HepG2 (cell line): ENCODE results near the gene JAM2. TPM values are rescaled to one million over a fixed set of nuclear protein-coding genes. Genes with fewer than 3 reads are reported as not detected.

ENCODE experiments used
- ATAC-seq: fragments of 200-7000 bp; cut with Tn5 transposase; 3 replicates; pipeline ENCODE4 v1.9.1; 2020; ENCODE audit warnings: mild to moderate bottlenecking, moderate library complexity
- BruUV-seq: library from RNA; stranded (reverse); fragments of 400-500 nt; replicated peaks from 2 replicates; lab custom pipeline; 2021; lab: Mats Ljungman, UMichigan
- CTCF ChIA-PET: fragments of 300-600 bp; formaldehyde crosslinking; extraction: SDS; loops from one replicate; lab custom pipeline; 2021; ENCODE audit warnings: low total read pairs, inconsistent platforms, low intra/inter-chr PET ratio; lab: Yijun Ruan, JAX
- POLR2A ChIA-PET: fragments of 350-600 bp; sonication (Branson Sonifier 250); formaldehyde crosslinking; loops from one replicate; lab custom pipeline; 2020; ENCODE audit warnings: antibody characterized with exemption, inconsistent platforms; lab: Yijun Ruan, JAX
- DNase-seq: peaks from one replicate; pipeline ENCODE4 v3.0.0-alpha.2; 2015; ENCODE audit warnings: low spot score
- FAIRE-seq: peaks from 3 replicates; lab custom pipeline; 2011; peaks lifted over from hg19 to GRCh38; lab: Jason Lieb, UNC
- H2AFZ ChIP-seq: one replicate; pipeline ENCODE4 v1.6.1; 2011; ENCODE audit warnings: low read length, inconsistent platforms
- H3K27ac ChIP-seq: fragments of 300-600 bp; 3 replicates; pipeline ENCODE4 v1.8.0; 2011; ENCODE audit warnings: mixed run types, mild to moderate bottlenecking, mixed read lengths, low read length, inconsistent platforms; ENCODE audit not compliant: insufficient read depth; ENCODE audit errors: extremely low read length
- H3K27me3 ChIP-seq, 2 experiments: fragments of 200-600 bp in 1 of 2; 2 replicates in 1 of 2; 3 replicates in 1 of 2; pipeline versions ENCODE4 v1.6.0 to v1.8.0; 2011; ENCODE audit warnings: low read length in 2 of 2, mild to moderate bottlenecking in 2 of 2, moderate library complexity in 2 of 2, inconsistent platforms in 1 of 2; ENCODE audit not compliant: insufficient read depth in 2 of 2, control insufficient read depth in 1 of 2
- H3K36me3 ChIP-seq, 2 experiments: fragments of 200-600 bp in 1 of 2; replicated peaks in 1 of 2; 2 replicates in 1 of 2; 3 replicates in 1 of 2; pipeline versions ENCODE4 v1.5.1 to v1.8.0; 2011; ENCODE audit warnings: low read length in 2 of 2, inconsistent platforms in 1 of 2; ENCODE audit not compliant: insufficient read depth in 2 of 2, control insufficient read depth in 1 of 2
- H3K4me1 ChIP-seq: 2 replicates; pipeline ENCODE4 v1.5.1; 2012; ENCODE audit warnings: low read length, inconsistent platforms; ENCODE audit not compliant: insufficient read depth
- H3K4me2 ChIP-seq: 2 replicates; pipeline ENCODE4 v1.6.0; 2011; ENCODE audit warnings: low read depth, low read length, inconsistent platforms
- H3K4me3 ChIP-seq, 3 experiments: fragments of 200-600 bp in 1 of 3; sonication (generic), shearing (Covaris generic) in 1 of 3; replicated peaks in 1 of 3; 2 replicates each; pipeline ENCODE4 v1.5.1; 2011 to 2016; ENCODE audit warnings: low read length in 3 of 3, inconsistent platforms in 2 of 3, low read depth in 2 of 3, mild to moderate bottlenecking in 2 of 3, control low read depth in 1 of 3, mixed read lengths in 1 of 3; ENCODE audit not compliant: insufficient read depth in 1 of 3
- H3K79me2 ChIP-seq: one replicate; pipeline ENCODE4 v1.6.1; 2011; ENCODE audit warnings: low read length, inconsistent platforms; ENCODE audit not compliant: insufficient read depth
- H3K9ac ChIP-seq: 2 replicates; pipeline ENCODE4 v1.6.0; 2011; ENCODE audit warnings: mild to moderate bottlenecking, low read depth, low read length, inconsistent platforms; ENCODE audit not compliant: insufficient read depth
- H3K9me3 ChIP-seq: 2 replicates; pipeline ENCODE4 v1.5.1; 2012; ENCODE audit warnings: mild to moderate bottlenecking, low read length
- H4K20me1 ChIP-seq: 2 replicates; pipeline ENCODE4 v1.6.0; 2011; ENCODE audit warnings: inconsistent platforms, mild to moderate bottlenecking, low read length, moderate library complexity; ENCODE audit not compliant: insufficient read depth
- HDAC2 ChIP-seq: sonication (generic); formaldehyde crosslinking; IDR thresholded peaks from 2 replicates; pipeline ENCODE4 v1.4.0; 2020; ENCODE audit warnings: missing genetic modification reagents
- KMT2A ChIP-seq: sonication (generic); formaldehyde crosslinking; IDR thresholded peaks from 2 replicates; pipeline ENCODE4 v1.4.0; 2020; ENCODE audit warnings: missing genetic modification reagents
- MAF1 ChIP-seq: sonication (generic); formaldehyde crosslinking; IDR thresholded peaks from 2 replicates; pipeline ENCODE4 v1.5.0; 2020; ENCODE audit warnings: missing genetic modification reagents, borderline replicate concordance
- POGZ ChIP-seq: sonication (generic); formaldehyde crosslinking; IDR thresholded peaks from 2 replicates; pipeline ENCODE4 v1.4.0; 2020; ENCODE audit warnings: mild to moderate bottlenecking, missing genetic modification reagents
- SETDB1 ChIP-seq: sonication (generic); formaldehyde crosslinking; IDR thresholded peaks from 2 replicates; pipeline ENCODE4 v1.5.1; 2020; ENCODE audit warnings: missing genetic modification reagents, mild to moderate bottlenecking, borderline replicate concordance
- SMARCE1 ChIP-seq: fragments of 450-650 bp; IDR thresholded peaks from 2 replicates; pipeline ENCODE4 v1.6.1; 2017; ENCODE audit warnings: borderline replicate concordance
- TOPORS ChIP-seq: sonication (generic); formaldehyde crosslinking; IDR thresholded peaks from 2 replicates; pipeline ENCODE4 v1.8.0; 2023; ENCODE audit warnings: mild to moderate bottlenecking, missing genetic modification reagents
- ZEB1 ChIP-seq: IDR thresholded peaks from 2 replicates; pipeline ENCODE4 v1.6.1; 2012; ENCODE audit warnings: mild to moderate bottlenecking, low read depth, inconsistent platforms; ENCODE audit not compliant: insufficient replicate concordance
- ZFP36L1 ChIP-seq: sonication (generic); formaldehyde crosslinking; IDR thresholded peaks from 2 replicates; pipeline ENCODE4 v1.8.0; 2022; ENCODE audit warnings: mild to moderate bottlenecking, missing genetic modification reagents, moderate library complexity
- ZNF572 ChIP-seq: sonication (generic); formaldehyde crosslinking; IDR thresholded peaks from 2 replicates; pipeline ENCODE4 v1.5.1; 2020; ENCODE audit warnings: mild to moderate bottlenecking, missing genetic modification reagents
- ZNF816 ChIP-seq: sonication (generic); formaldehyde crosslinking; IDR thresholded peaks from 2 replicates; pipeline ENCODE4 v1.8.0; 2022; ENCODE audit warnings: missing genetic modification reagents, mild to moderate bottlenecking, borderline replicate concordance
- WGBS: methylation state at CpG from one replicate; pipeline ENCODE4 v1.1.6; 2017; ENCODE audit warnings: low lambda C conversion rate; 5-methylcytosine and 5-hydroxymethylcytosine counted together
- in situ Hi-C: cut with HindIII; loops from 2 replicates; pipeline ENCODE4 v1.10.0; 2017; ENCODE audit warnings: low pct_unique_long_range_greater_than_20kb; ENCODE audit not compliant: extremely low pct_ligation_motif_present
- intact Hi-C: fragments of 100-400 bp; cut with micrococcal nuclease; formaldehyde crosslinking; loops from one replicate; pipeline ENCODE4 v1.10.0; 2022; ENCODE audit not compliant: unreplicated experiment
- polyA plus RNA-seq, 8 experiments: library from polyadenylated mRNA; depleted of rRNA in 3 of 8; stranded (reverse) in 7 of 8; unstranded in 1 of 8; fragments of >200 nt; fragmentation: Illumina TruSeq in 4 of 8; extraction: Trizol in 4 of 8; gene quantifications; 2 replicates each; pipeline versions ENCODE4 v1.2.1 to v1.2.3, GENCODE V29; 2011 to 2016; ENCODE audit warnings: low read depth in 4 of 8, missing spikeins in 1 of 8, mixed read lengths in 1 of 8; ENCODE audit not compliant: insufficient read depth in 1 of 8
- total RNA-seq, 5 experiments: library from RNA; depleted of rRNA; stranded (reverse); fragments of >200 nt; fragmentation: Illumina TruSeq; extraction: Trizol; gene quantifications; 2 replicates each; pipeline ENCODE4 v1.2.3, GENCODE V29; 2016; ENCODE audit warnings: low read depth in 1 of 5
- TF ChIP-seq, protein P1 (sequence below): sonication (generic); formaldehyde crosslinking; conservative IDR thresholded peaks from 2 replicates; pipeline ENCODE4 v1.5.0; 2020; ENCODE audit warnings: missing genetic modification reagents
- TF ChIP-seq, protein P2 (sequence below): sonication (generic); formaldehyde crosslinking; IDR thresholded peaks from 2 replicates; pipeline ENCODE4 v1.4.0; 2020; ENCODE audit warnings: missing genetic modification reagents, borderline replicate concordance
- TF ChIP-seq, protein P3 (sequence below), 2 experiments: fragments of 450-650 bp in 1 of 2; sonication (generic) in 1 of 2; formaldehyde crosslinking; IDR thresholded peaks; 2 replicates each; pipeline versions ENCODE4 v1.5.0 to v1.8.0; 2020 to 2022; ENCODE audit warnings: mild to moderate bottlenecking in 1 of 2, missing genetic modification reagents in 1 of 2
- TF ChIP-seq, protein P4 (sequence below): sonication (generic); formaldehyde crosslinking; IDR thresholded peaks from 2 replicates; pipeline ENCODE4 v1.5.0; 2020; ENCODE audit warnings: mild to moderate bottlenecking, missing genetic modification reagents, borderline replicate concordance

Gene JAM2
- total and polyA plus RNA-seq, 2 of the 13 experiments (the other 11 are each of a cell fraction or from before 2014, with no cell fraction given): 0.07 TPM; not detected in 1

DNA sequence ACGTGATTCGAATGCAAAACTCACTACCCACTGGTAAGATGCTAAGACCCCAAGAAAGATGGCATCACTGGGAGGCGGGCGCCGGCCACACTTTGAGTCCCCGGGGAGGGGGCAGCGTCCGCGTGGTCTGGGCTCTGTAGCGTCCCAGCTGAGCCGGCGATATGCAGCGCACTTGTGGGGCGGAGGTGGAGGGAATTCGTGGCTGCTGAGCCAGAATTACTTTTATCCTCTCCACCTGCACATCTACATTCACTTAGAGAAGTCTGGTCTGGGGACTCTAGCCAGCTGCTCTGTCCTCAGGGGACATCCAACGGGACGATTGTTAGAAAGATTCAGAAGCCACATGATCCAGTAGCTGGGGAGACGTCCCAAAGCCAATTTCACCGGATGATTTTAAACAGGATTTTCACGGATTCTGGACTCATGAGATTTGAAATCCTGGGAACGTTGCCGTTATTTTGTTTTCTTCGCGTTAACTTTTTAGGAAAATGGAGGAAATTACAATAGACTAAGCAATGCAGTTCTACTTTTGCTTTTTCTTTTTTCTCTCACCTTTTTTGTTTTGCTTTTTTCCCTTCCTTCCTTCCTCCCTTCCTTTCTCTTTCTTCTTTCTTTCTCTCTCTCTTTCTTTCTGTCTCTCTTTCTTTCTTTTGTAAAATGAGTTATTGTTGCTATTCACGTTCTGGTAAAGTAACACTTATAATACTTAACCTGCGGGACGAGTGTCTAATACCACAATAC, 1.3 kb downstream of the JAM2 start:
- H3K27ac ChIP-seq: no peak overlapping the region
- CTCF ChIA-PET: interaction anchor here (1.6 kb wide), 1 partner anchor 32 kb away, joined by 4 read pairs; no protein-coding TSS in a partner anchor
- no peaks in the 10 kb centered on the region for H3K36me3 ChIP-seq
- in situ Hi-C loops (no loop called here), intact Hi-C loops (loop anchor here (5.0 kb wide), 1 partner anchor 373 kb away; no protein-coding TSS in a partner anchor)
- POLR2A ChIA-PET: no interaction called here
- no peaks in the 10 kb centered on the region for H4K20me1 ChIP-seq
- peak overlapping the region; percentile 66 for H3K4me2 ChIP-seq
- H3K4me3 ChIP-seq: peak overlapping the region in 1 of 3 experiments; percentile 71; a peak in 1 of 6 replicates
- peak; percentile 64 for ATAC-seq
- peaks cover 8% of the 10 kb centered on the region; the same call in 1 of the 2 replicates for H3K4me1 ChIP-seq
- BruUV-seq: no TSS peak
- H3K9me3 ChIP-seq: no peaks in the 10 kb centered on the region
- no peak overlapping the region for H3K9ac ChIP-seq
- H3K79me2 ChIP-seq: no peaks in the 10 kb centered on the region
- no peak for FAIRE-seq
- no peak for DNase-seq
- 22% methylated on average over 14 of the region's 27 CpGs for WGBS
- peaks cover 0 to 33% of the 10 kb centered on the region in 2 experiments; a peak in 2 of 5 replicates for H3K27me3 ChIP-seq
- H2AFZ ChIP-seq: no peak overlapping the region
- TF ChIP-seq SMARCE1: no peak
- no peak for TF ChIP-seq ZNF816 (CRISPR knock-in tag)
- no peak for TF ChIP-seq ZFP36L1
- no peak for TF ChIP-seq TOPORS (CRISPR knock-in tag)
- TF ChIP-seq POGZ (CRISPR knock-in tag): no peak
- TF ChIP-seq KMT2A (CRISPR knock-in tag): no peak
- TF ChIP-seq ZNF572 (CRISPR knock-in tag): no peak
- TF ChIP-seq MAF1 (CRISPR knock-in tag): no peak
- no peak for TF ChIP-seq ZEB1
- TF ChIP-seq, protein P1, sequence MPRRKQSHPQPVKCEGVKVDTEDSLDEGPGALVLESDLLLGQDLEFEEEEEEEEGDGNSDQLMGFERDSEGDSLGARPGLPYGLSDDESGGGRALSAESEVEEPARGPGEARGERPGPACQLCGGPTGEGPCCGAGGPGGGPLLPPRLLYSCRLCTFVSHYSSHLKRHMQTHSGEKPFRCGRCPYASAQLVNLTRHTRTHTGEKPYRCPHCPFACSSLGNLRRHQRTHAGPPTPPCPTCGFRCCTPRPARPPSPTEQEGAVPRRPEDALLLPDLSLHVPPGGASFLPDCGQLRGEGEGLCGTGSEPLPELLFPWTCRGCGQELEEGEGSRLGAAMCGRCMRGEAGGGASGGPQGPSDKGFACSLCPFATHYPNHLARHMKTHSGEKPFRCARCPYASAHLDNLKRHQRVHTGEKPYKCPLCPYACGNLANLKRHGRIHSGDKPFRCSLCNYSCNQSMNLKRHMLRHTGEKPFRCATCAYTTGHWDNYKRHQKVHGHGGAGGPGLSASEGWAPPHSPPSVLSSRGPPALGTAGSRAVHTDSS: no peak
- TF ChIP-seq, protein P2, sequence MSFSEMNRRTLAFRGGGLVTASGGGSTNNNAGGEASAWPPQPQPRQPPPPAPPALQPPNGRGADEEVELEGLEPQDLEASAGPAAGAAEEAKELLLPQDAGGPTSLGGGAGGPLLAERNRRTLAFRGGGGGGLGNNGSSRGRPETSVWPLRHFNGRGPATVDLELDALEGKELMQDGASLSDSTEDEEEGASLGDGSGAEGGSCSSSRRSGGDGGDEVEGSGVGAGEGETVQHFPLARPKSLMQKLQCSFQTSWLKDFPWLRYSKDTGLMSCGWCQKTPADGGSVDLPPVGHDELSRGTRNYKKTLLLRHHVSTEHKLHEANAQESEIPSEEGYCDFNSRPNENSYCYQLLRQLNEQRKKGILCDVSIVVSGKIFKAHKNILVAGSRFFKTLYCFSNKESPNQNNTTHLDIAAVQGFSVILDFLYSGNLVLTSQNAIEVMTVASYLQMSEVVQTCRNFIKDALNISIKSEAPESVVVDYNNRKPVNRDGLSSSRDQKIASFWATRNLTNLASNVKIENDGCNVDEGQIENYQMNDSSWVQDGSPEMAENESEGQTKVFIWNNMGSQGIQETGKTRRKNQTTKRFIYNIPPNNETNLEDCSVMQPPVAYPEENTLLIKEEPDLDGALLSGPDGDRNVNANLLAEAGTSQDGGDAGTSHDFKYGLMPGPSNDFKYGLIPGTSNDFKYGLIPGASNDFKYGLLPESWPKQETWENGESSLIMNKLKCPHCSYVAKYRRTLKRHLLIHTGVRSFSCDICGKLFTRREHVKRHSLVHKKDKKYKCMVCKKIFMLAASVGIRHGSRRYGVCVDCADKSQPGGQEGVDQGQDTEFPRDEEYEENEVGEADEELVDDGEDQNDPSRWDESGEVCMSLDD (CRISPR knock-in tag): no peak
- TF ChIP-seq HDAC2: no peak
- no peak for TF ChIP-seq SETDB1 (CRISPR knock-in tag)
- TF ChIP-seq, protein P3, sequence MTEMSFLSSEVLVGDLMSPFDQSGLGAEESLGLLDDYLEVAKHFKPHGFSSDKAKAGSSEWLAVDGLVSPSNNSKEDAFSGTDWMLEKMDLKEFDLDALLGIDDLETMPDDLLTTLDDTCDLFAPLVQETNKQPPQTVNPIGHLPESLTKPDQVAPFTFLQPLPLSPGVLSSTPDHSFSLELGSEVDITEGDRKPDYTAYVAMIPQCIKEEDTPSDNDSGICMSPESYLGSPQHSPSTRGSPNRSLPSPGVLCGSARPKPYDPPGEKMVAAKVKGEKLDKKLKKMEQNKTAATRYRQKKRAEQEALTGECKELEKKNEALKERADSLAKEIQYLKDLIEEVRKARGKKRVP (CRISPR knock-in tag; IDR thresholded peaks at IDR 0.05): no peak
- TF ChIP-seq, protein P4, sequence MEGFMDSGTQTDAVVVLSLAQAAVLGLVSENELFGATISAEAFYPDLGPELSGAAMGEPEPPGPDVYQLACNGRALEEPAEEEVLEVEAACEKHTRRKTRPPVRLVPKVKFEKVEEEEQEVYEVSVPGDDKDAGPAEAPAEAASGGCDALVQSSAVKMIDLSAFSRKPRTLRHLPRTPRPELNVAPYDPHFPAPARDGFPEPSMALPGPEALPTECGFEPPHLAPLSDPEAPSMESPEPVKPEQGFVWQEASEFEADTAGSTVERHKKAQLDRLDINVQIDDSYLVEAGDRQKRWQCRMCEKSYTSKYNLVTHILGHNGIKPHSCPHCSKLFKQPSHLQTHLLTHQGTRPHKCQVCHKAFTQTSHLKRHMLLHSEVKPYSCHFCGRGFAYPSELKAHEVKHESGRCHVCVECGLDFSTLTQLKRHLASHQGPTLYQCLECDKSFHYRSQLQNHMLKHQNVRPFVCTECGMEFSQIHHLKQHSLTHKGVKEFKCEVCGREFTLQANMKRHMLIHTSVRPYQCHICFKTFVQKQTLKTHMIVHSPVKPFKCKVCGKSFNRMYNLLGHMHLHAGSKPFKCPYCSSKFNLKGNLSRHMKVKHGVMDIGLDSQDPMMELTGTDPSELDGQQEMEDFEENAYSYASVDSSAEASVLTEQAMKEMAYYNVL: no peak
